K562 (cell line): ENCODE results near the gene ZNF148. TPM values are rescaled to one million over a fixed set of nuclear protein-coding genes. Genes with fewer than 3 reads are reported as not detected.
"Not testable (repeated sequence)": the region's sequence is repeated elsewhere in the genome, so short reads cannot be mapped to it uniquely, and the experiment has no call there.

Experiments
- ATAC-seq: fragments of 200-7000 bp; cut with Tn5 transposase; 3 replicates; pipeline ENCODE4 v1.9.1; 2020; ENCODE audit warnings: moderate library complexity
- BruUV-seq: library from RNA; stranded (reverse); fragments of 400-500 nt; replicated peaks from 2 replicates; lab custom pipeline; 2021; lab: Mats Ljungman, UMichigan
- CTCF ChIA-PET: fragments of 300-600 bp; formaldehyde crosslinking; extraction: SDS; loops from one replicate; lab custom pipeline; 2021; ENCODE audit warnings: low intra/inter-chr PET ratio; lab: Yijun Ruan, JAX
- POLR2A ChIA-PET: fragments of 300-600, 350-650 bp; sonication (Branson Sonifier 250); formaldehyde crosslinking; extraction: SDS; loops from one replicate; lab custom pipeline; 2021; ENCODE audit warnings: antibody characterized with exemption, inconsistent platforms; lab: Yijun Ruan, JAX
- DNase-seq, 4 experiments: peaks; one replicate each; pipeline versions ENCODE4 v3.0.0 to v3.0.0-alpha.2; 2011 to 2018; ENCODE audit warnings: low spot score in 3 of 4, mixed read lengths in 3 of 4; ENCODE audit errors: extremely low read depth in 1 of 4
- FAIRE-seq: peaks from 2 replicates; lab custom pipeline; 2011; peaks lifted over from hg19 to GRCh38; lab: Jason Lieb, UNC
- H2AFZ ChIP-seq: 2 replicates; pipeline ENCODE4 v1.6.0; 2011; ENCODE audit warnings: low read depth, low read length, control low read depth, inconsistent platforms
- H3K27ac ChIP-seq: fragments of 200-600 bp; 3 replicates; pipeline ENCODE4 v1.8.0; 2011; ENCODE audit warnings: low read depth, mild to moderate bottlenecking, control low read depth, inconsistent platforms, low read length, moderate library complexity, mixed read lengths; ENCODE audit errors: extremely low read depth
- H3K27me3 ChIP-seq, 2 experiments: fragments of 300-600 bp in 1 of 2; 2 replicates in 1 of 2; 3 replicates in 1 of 2; pipeline versions ENCODE4 v1.6.0 to v1.8.0; 2011; ENCODE audit warnings: inconsistent platforms in 2 of 2, low read length in 2 of 2, mild to moderate bottlenecking in 1 of 2, mixed read lengths in 1 of 2, moderate library complexity in 1 of 2; ENCODE audit not compliant: control insufficient read depth in 2 of 2, insufficient read depth in 2 of 2
- H3K36me3 ChIP-seq: fragments of 300-600 bp; 3 replicates; pipeline ENCODE4 v1.8.0; 2011; ENCODE audit warnings: mild to moderate bottlenecking, low read length, inconsistent platforms; ENCODE audit not compliant: control insufficient read depth, insufficient read depth
- H3K4me1 ChIP-seq, 2 experiments: fragments of 200-600 bp in 1 of 2; replicated peaks in 1 of 2; 2 replicates in 1 of 2; 3 replicates in 1 of 2; pipeline versions ENCODE4 v1.5.1 to v1.8.0; 2011; ENCODE audit warnings: inconsistent platforms in 2 of 2, low read length in 2 of 2, mild to moderate bottlenecking in 1 of 2, mixed read lengths in 1 of 2, moderate library complexity in 1 of 2; ENCODE audit not compliant: control insufficient read depth in 2 of 2, insufficient read depth in 2 of 2
- H3K4me2 ChIP-seq: 2 replicates; pipeline ENCODE4 v1.6.1; 2011; ENCODE audit warnings: low read length, control low read depth, inconsistent platforms, mixed read lengths; ENCODE audit not compliant: insufficient read depth
- H3K4me3 ChIP-seq: fragments of 200-600 bp; sonication (generic), shearing (Covaris generic); 2 replicates; pipeline ENCODE4 v1.5.1; 2016; ENCODE audit warnings: control low read depth, inconsistent platforms
- H3K79me2 ChIP-seq: fragments of 200-600 bp; 3 replicates; pipeline ENCODE4 v1.8.0; 2011; ENCODE audit warnings: low read length, inconsistent platforms; ENCODE audit not compliant: control insufficient read depth, insufficient read depth
- H3K9ac ChIP-seq, 2 experiments: 2 replicates each; pipeline versions ENCODE4 v1.6.0 to v1.6.1; 2011; ENCODE audit warnings: low read depth in 2 of 2, low read length in 2 of 2, control low read depth in 1 of 2, inconsistent platforms in 1 of 2, mild to moderate bottlenecking in 1 of 2, mixed read lengths in 1 of 2; ENCODE audit not compliant: insufficient read depth in 1 of 2
- H3K9me1 ChIP-seq: one replicate; pipeline ENCODE4 v1.6.0; 2011; ENCODE audit warnings: inconsistent platforms, mild to moderate bottlenecking, low read length, moderate library complexity; ENCODE audit not compliant: control insufficient read depth, insufficient read depth
- H3K9me3 ChIP-seq: replicated peaks from 2 replicates; pipeline ENCODE4 v1.5.1; 2011; ENCODE audit warnings: low read depth, low read length, inconsistent platforms; ENCODE audit not compliant: control insufficient read depth, insufficient read depth
- H4K20me1 ChIP-seq: replicated peaks from 2 replicates; pipeline ENCODE4 v1.6.1; 2011; ENCODE audit warnings: low read length, inconsistent platforms, mixed read lengths; ENCODE audit not compliant: control insufficient read depth, insufficient read depth
- CCAR2 ChIP-seq: fragments of 200-400 bp; formaldehyde crosslinking; IDR thresholded peaks from 2 replicates; pipeline ENCODE4 v1.6.1; 2017; ENCODE audit warnings: mild to moderate bottlenecking, low read depth, low read length
- EP300 ChIP-seq: IDR thresholded peaks from 2 replicates; pipeline ENCODE4 v1.6.1; 2012; ENCODE audit warnings: low read length, improper control_type of control experiment
- MEF2A ChIP-seq: IDR thresholded peaks from 2 replicates; pipeline ENCODE4 v1.6.1; 2011; ENCODE audit warnings: low read depth, mild to moderate bottlenecking, low read length, moderate library complexity; ENCODE audit not compliant: control insufficient read depth
- RBM25 ChIP-seq: fragments of 200-400 bp; formaldehyde crosslinking; IDR thresholded peaks from 2 replicates; pipeline ENCODE4 v1.6.1; 2018; ENCODE audit warnings: low read length, low read depth, moderate library complexity; ENCODE audit not compliant: severe bottlenecking
- ZNF146 ChIP-seq: IDR thresholded peaks from one replicate; pipeline ENCODE4 v1.6.1; 2018; ENCODE audit warnings: missing compliant biosample characterization; ENCODE audit not compliant: unreplicated experiment
- WGBS: fragments of 100-300 bp; shearing (Covaris generic); methylation state at CpG from one replicate; pipeline ENCODE4 v1.1.6; 2016; ENCODE audit warnings: low coverage, mixed read lengths; ENCODE audit not compliant: insufficient coverage; ENCODE audit errors: missing lambda C conversion rate; 5-methylcytosine and 5-hydroxymethylcytosine counted together
- in situ Hi-C: fragments of 300-500 bp; cut with MboI; formaldehyde crosslinking; loops from 4 replicates; pipeline ENCODE4 v1.15.0; 2018; ENCODE audit warnings: inconsistent platforms, mixed read lengths
- intact Hi-C: fragments of 100-400 bp; cut with micrococcal nuclease; formaldehyde crosslinking; loops from 2 replicates; pipeline ENCODE4 v1.14.2; 2022
- polyA plus RNA-seq, 8 experiments: library from polyadenylated mRNA; depleted of rRNA in 4 of 8; stranded (reverse) in 5 of 8; unstranded in 3 of 8; fragments of >200 nt; fragmentation: Nextera tagmentation in 2 of 8; fragmentation: Illumina TruSeq in 1 of 8; extraction: Ambion mirVana in 2 of 8; extraction: Trizol in 1 of 8; gene quantifications; 2 replicates each; pipeline versions ENCODE4 v1.2.1 to v1.2.3, GENCODE V29; 2011 to 2014; ENCODE audit warnings: inconsistent platforms in 1 of 8, missing spikeins in 1 of 8
- total RNA-seq, 7 experiments: library from RNA; depleted of rRNA in 6 of 7; stranded (reverse); fragments of >200 nt in 6 of 7; fragmentation: Illumina TruSeq in 2 of 7; extraction: Trizol in 2 of 7; gene quantifications; 2 replicates each; pipeline versions ENCODE4 v1.2.1 to v1.2.3, GENCODE V29; 2011 to 2021; ENCODE audit warnings: low replicate concordance in 1 of 7
- TF ChIP-seq, protein P1 (sequence below): fragments of 450-650 bp; IDR thresholded peaks from 2 replicates; pipeline ENCODE4 v1.6.1; 2016; ENCODE audit warnings: antibody characterized with exemption

The ZNF148 gene
- total and polyA plus RNA-seq, 9 of the 15 experiments (the other 6 are each of a cell fraction or from before 2014, with no cell fraction given) = 2.7 to 15.1 (median 8.3) TPM

DNA sequence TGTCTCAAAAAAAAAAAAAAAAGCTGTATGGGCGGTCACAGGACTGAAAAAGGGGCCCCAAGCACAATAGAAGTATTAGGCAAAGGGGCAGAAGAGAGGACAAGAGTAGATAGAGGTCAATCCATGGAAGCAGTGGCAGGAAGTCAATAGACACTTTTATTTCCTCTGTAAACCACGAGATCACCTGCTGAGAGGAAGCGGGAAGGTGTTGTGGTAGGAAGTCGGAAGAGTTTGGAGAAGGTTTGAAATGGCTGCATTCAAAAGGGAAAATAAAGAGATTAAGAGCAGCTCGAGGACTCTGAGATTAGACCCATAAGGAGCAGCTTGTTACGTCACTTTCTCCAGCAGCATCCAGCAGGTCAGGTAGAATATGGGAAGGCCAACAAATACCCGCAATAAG lies 14.2 kb upstream of the ZNF148 start (continued):
- TF ChIP-seq, protein P1, sequence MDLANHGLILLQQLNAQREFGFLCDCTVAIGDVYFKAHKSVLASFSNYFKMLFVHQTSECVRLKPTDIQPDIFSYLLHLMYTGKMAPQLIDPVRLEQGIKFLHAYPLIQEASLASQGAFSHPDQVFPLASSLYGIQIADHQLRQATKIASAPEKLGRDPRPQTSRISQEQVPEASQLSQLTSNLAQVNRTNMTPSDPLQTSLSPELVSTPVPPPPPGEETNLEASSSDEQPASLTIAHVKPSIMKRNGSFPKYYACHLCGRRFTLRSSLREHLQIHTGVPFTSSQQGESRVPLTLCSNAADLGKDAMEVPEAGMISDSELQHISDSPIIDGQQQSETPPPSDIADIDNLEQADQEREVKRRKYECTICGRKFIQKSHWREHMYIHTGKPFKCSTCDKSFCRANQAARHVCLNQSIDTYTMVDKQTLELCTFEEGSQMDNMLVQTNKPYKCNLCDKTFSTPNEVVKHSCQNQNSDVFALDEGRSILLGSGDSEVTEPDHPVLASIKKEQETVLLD = no peak
- TF ChIP-seq EP300 (no peak), MEF2A (no peak), CCAR2 (no peak)

DNA sequence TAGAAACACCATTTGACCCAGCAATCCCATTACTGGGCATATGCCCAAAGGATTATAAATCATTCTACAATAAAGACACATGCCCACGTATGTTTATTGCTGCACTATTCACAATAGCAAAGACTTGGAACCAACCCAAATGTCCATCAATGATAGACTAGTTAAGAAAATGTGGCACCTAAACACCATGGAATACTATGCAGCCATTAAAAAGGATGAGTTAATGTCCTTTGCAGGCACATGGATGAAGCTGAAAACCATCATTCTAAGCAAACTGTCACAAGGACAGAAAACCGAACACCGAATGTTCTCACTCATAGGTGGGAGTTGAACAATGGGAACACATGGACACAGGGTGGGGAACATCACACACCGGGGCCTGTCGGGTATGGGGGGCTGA lies 13.2 kb upstream of the ZNF148 start:
- intact Hi-C loops = loop anchor here (10.0 kb wide), 1 partner anchor 46 kb away; no protein-coding TSS in a partner anchor
- TF ChIP-seq ZNF146 (peak; percentile 94), RBM25 (peak; percentile 27)
- H3K79me2 ChIP-seq, H3K4me3 ChIP-seq, H3K4me2 ChIP-seq, DNase-seq, H4K20me1 ChIP-seq, CTCF ChIA-PET, H3K9me1 ChIP-seq, FAIRE-seq, in situ Hi-C loops, H3K27ac ChIP-seq, H3K9ac ChIP-seq, H3K4me1 ChIP-seq, ATAC-seq, BruUV-seq, H3K36me3 ChIP-seq, H3K27me3 ChIP-seq, H2AFZ ChIP-seq, H3K9me3 ChIP-seq: not testable (repeated sequence)
- WGBS = 51% methylated on average over 5 of the region's 5 CpGs
- POLR2A ChIA-PET = interaction anchor here (1.2 kb wide), 1 partner anchor 16 kb away, joined by 3 read pairs; no protein-coding TSS in a partner anchor
